Brain microvascular endothelial cell (primary cell): ENCODE measurements around the gene PPP1R37.

Experiments
- DNase-seq: peaks from one replicate; pipeline ENCODE4 v3.0.0-alpha.2; 2020
- H3K27ac ChIP-seq: fragments of 250-450 bp; sonication (Bioruptor Pico); 2 replicates; pipeline ENCODE4 v1.5.1; 2020; ENCODE audit warnings: mild to moderate bottlenecking, moderate library complexity
- H3K27me3 ChIP-seq: fragments of 250-450 bp; sonication (Bioruptor Pico); replicated peaks from 2 replicates; pipeline ENCODE4 v1.5.1; 2020; ENCODE audit warnings: mild to moderate bottlenecking
- H3K36me3 ChIP-seq: fragments of 250-450 bp; sonication (Bioruptor Pico); replicated peaks from 2 replicates; pipeline ENCODE4 v1.5.1; 2020; ENCODE audit warnings: mild to moderate bottlenecking
- H3K4me3 ChIP-seq: 2 replicates; pipeline ENCODE4 v1.5.1; 2011; ENCODE audit warnings: low read depth, mild to moderate bottlenecking, control low read depth, low read length, moderate library complexity
- CTCF ChIP-seq: IDR thresholded peaks from 2 replicates; pipeline ENCODE4 v1.5.1; 2011; ENCODE audit warnings: low read depth, mild to moderate bottlenecking, moderate library complexity, low read length, control low read depth, inconsistent platforms; ENCODE audit errors: missing control alignments
- in situ Hi-C: cut with HindIII; loops from 2 replicates; pipeline ENCODE4 v1.10.0; 2017; ENCODE audit warnings: low sequenced_read_pairs, low pct_ligation_motif_present

PPP1R37 gene

GRCh38 chr19:45049073-45049736 is 43.8 kb upstream of the PPP1R37 start:
- H3K36me3 ChIP-seq, result peaks cover 43% of the 10 kb centered on the region
- TF ChIP-seq CTCF, result no peak
- in situ Hi-C loops, result no loop called here
- no peak overlapping the region for H3K4me3 ChIP-seq
- no peak for DNase-seq
- H3K27ac ChIP-seq, result no peak overlapping the region
- H3K27me3 ChIP-seq, result no peaks in the 10 kb centered on the region

GRCh38 chr19:45050036-45050435 is 42.9 kb upstream of the PPP1R37 start:
- TF ChIP-seq CTCF, result no peak
- no peak for DNase-seq
- Histone ChIP-seq H3K4me3 (no peak overlapping the region), H3K36me3 (peaks cover 43% of the 10 kb centered on the region), H3K27me3 (no peaks in the 10 kb centered on the region), H3K27ac (no peak overlapping the region)
- in situ Hi-C loops, result no loop called here

GRCh38 chr19:45051929-45052579 is 40.9 kb upstream of the PPP1R37 start:
- no peak for TF ChIP-seq CTCF
- no peak for DNase-seq
- no peak overlapping the region for H3K27ac ChIP-seq
- no peak overlapping the region for H3K4me3 ChIP-seq
- H3K36me3 ChIP-seq, result peaks cover 41% of the 10 kb centered on the region
- in situ Hi-C loops, result no loop called here
- no peaks in the 10 kb centered on the region for H3K27me3 ChIP-seq

- Histone ChIP-seq H3K36me3 (peaks cover 83% of the 10 kb centered on the region), H3K27me3 (no peaks in the 10 kb centered on the region), H3K4me3 (no peak overlapping the region), H3K27ac (no peak overlapping the region)
- DNase-seq, result no peak
- in situ Hi-C loops, result no loop called here
- no peak for TF ChIP-seq CTCF
Measured at GRCh38 chr19:45056831-45057230, 36.1 kb upstream of the PPP1R37 start.

- H3K27ac ChIP-seq, result no peak overlapping the region
- in situ Hi-C loops, result no loop called here
- H3K4me3 ChIP-seq, result no peak overlapping the region
- DNase-seq, result no peak
- no peaks in the 10 kb centered on the region for H3K27me3 ChIP-seq
- H3K36me3 ChIP-seq, result peaks cover 89% of the 10 kb centered on the region
- TF ChIP-seq CTCF, result no peak
Measured at GRCh38 chr19:45057444-45057843, 35.5 kb upstream of the PPP1R37 start.
